Fibroblast of villous mesenchyme (primary cell): Measurements from ENCODE around the gene INHBB. TPM values are rescaled to one million over a fixed set of nuclear protein-coding genes. Genes with fewer than 3 reads are reported as not detected.
A peak's percentile ranks its signal among the peaks of the same experiment; 100 is the strongest.
"Not testable (repeated sequence)": the region's sequence is repeated elsewhere in the genome, so short reads cannot be mapped to it uniquely, and the experiment has no call there.

Experiments
- DNase-seq: peaks from one replicate; pipeline ENCODE4 v3.0.0-alpha.2; 2010; ENCODE audit warnings: low read depth
- H3K4me3 ChIP-seq: 2 replicates; pipeline ENCODE4 v1.5.1; 2011; ENCODE audit warnings: low read depth, mild to moderate bottlenecking, low read length
- total RNA-seq: library from RNA; depleted of rRNA; stranded (reverse); fragments of >200 nt; gene quantifications from 2 replicates; pipeline ENCODE4 v1.2.3, GENCODE V29; 2012
- TF ChIP-seq, protein P1 (sequence below): IDR thresholded peaks from 2 replicates; pipeline ENCODE4 v1.5.1; 2012; ENCODE audit warnings: low read depth, mild to moderate bottlenecking, low read length; ENCODE audit not compliant: insufficient read depth

INHBB gene
- total RNA-seq, 1 donor, result under 0.01 TPM

DNA sequence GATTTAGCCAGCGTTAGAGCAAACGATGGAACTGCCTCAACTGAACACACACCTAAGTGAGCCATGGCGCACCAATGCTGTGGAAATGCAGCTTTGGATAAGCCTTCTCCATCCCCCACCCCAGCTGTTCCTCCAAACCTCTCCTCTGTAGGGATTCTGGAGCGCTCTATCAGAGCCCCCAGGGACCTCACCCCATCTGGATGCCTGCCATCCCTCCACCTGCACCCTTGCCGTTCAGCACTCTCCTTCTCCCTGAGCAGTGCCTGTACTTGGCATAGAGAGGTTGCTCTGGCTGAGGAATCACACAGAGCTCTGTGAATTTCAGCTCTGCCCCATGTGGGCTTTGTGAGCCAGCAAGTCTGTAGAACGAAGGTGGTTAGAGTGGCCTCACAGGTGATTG, 42.8 kb upstream of the INHBB start:
- no peak overlapping the region for H3K4me3 ChIP-seq
- TF ChIP-seq, protein P1, sequence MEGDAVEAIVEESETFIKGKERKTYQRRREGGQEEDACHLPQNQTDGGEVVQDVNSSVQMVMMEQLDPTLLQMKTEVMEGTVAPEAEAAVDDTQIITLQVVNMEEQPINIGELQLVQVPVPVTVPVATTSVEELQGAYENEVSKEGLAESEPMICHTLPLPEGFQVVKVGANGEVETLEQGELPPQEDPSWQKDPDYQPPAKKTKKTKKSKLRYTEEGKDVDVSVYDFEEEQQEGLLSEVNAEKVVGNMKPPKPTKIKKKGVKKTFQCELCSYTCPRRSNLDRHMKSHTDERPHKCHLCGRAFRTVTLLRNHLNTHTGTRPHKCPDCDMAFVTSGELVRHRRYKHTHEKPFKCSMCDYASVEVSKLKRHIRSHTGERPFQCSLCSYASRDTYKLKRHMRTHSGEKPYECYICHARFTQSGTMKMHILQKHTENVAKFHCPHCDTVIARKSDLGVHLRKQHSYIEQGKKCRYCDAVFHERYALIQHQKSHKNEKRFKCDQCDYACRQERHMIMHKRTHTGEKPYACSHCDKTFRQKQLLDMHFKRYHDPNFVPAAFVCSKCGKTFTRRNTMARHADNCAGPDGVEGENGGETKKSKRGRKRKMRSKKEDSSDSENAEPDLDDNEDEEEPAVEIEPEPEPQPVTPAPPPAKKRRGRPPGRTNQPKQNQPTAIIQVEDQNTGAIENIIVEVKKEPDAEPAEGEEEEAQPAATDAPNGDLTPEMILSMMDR, result no peak
- DNase-seq, result no peak

DNA sequence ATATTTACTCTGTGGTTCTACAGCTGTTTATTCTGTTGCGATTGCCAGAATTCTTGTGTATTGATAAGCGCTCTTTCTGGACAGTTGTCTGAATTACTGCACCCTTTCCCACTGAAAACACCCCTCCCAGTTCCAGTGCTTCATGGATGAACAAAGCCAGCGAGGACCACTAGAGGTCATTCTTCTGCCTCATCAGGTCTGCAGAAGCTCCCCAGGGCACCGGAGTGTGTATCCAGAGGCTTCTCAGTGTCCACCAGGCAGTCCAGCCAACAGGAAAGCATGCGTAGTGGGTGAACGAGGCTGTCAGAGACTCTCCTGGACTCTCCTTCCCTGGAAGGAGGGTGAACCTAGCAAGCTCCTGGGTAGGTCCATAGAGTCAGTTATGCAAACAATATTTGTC, 40.6 kb upstream of the INHBB start:
- H3K4me3 ChIP-seq, result no peak overlapping the region
- DNase-seq, result peak; percentile 45
- TF ChIP-seq, protein P1, result peak; percentile 55

DNA sequence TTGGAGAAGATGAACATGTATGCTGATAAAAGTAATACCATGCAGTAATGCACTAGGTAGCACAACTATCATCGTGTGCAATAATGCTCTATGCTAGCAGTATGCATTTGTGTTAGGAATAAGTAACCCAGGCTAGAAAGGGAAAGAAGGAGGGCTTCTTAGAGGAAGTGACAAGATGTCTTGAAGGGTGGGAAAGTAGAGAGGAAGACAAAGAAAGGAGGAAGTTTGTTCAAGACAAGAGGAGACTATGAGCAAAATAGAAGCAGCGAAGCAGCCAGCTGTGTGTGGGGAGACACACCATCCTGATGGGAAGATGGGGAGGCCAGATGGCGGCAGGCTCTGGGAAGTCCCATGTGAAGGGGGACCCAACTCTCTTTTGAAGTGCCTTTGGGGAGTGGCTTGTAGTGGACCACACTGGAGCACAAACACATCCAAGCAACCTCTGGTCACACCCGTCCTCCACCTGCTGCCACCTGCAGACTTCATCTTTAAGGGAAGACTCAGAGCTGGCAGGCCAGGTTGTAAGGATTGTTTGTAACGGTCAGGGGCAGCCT, 39.9 kb upstream of the INHBB start:
- TF ChIP-seq, protein P1, result no peak
- H3K4me3 ChIP-seq, result no peak overlapping the region
- no peak for DNase-seq

DNA sequence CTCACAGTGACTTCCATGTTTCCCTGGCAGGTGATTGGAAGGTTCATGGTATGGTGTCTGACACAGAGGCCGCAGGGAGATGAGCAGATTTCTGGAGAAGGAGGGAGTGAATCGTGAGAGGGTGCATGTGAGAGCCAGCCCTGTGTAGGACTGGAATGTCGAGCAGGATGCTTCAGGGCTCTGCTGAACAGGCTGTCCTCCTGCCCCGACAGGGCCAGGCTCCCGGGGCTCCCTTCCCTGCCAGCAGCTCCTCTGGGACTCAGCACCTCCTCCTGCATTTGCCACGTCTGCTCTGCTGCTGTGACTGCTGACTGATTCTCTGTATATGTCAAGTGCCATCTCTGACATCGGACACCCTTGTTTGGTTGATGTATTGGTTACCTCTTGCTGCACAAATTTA, 38.5 kb upstream of the INHBB start:
- H3K4me3 ChIP-seq, result no peak overlapping the region
- TF ChIP-seq, protein P1, result no peak
- DNase-seq, result no peak

DNA sequence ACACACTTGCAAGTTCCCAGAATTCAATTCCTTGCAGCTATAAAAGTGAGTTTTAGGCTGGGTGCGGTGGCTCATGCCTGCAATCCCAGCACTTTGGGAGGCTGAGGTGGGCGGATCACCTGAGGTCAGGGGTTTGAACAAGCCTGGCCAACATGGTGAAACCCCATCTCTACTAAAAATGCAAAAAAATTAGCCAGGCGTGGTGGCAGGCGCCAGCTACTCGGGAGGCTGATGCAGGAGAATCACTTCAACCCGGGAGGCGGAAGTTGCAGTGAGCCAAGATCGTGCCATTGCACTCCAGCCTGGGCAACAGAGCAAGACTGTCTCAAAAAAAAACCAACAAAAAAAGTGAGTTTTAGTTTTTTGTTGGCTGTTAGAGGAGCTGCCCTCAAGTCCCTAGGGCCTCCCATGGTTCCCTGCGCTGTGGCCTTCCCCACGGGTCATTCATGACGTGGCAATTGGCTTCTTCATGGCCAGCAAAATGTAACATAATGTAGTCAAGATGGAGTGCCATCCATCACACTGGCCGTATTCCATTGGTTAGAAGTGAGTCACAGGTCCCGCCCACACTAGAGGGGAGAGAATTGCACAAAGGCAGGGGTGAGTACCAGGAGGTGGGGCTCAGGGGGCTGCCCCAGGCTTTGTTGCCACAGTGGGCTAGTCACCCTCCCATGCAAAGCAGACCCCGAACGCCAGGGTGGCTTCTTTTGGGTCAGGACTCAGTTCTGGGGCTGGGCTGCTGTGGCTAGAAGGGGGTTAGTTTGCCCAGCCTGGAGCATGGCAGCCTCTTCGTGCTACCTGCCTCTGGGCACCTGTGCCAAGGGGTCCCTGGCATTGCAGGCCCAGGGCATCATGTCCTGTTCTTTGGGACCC, 37.7 kb upstream of the INHBB start:
- TF ChIP-seq, protein P1, result no peak
- H3K4me3 ChIP-seq, result no peak overlapping the region
- no peak for DNase-seq

DNA sequence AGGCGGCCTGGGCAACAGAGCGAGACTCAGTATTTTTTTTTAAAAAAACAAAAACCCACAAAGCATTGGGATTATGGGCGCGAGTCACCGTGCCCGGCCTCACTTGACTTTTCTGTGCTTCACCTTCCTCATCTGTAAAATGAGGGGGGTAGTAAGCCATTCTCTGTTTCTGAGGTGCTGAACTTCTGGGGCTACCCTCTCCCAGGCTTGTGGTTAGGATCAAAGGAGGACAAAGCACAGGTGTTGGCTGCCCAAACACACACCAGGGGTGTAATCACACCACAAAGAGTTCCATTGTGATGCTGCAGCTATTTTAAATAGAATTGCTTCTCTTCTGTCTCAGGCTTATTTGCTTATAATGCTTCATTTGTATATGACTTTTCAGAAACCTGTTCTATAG, 35.8 kb upstream of the INHBB start:
- no peak for DNase-seq
- H3K4me3 ChIP-seq, result no peak overlapping the region
- TF ChIP-seq, protein P1, result no peak

DNA sequence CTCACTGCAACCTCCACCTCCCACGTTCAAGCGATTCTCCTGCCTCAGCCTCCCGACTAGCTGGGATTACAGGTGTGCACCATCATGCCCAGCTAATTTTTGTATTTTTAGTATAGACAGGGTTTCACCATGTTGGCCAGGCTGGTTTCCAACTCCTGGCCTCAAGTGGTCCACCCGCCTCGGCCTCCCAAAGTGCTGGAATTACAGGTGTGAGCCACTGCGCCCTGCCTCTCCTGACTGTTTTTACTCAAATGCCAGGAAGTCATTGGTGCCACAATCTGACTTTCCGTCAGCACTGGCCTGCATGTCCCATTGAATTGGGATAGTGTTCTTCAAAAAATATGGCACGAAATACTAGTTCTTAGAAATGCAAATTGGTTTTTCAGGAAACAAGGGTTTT, 35.1 kb upstream of the INHBB start:
- not testable (repeated sequence) for DNase-seq, H3K4me3 ChIP-seq
